Measurements from ENCODE around the gene MTCH1.
A peak's percentile ranks its signal among the peaks of the same experiment; 100 is the strongest.
"Not testable (repeated sequence)": the region's sequence is repeated elsewhere in the genome, so short reads cannot be mapped to it uniquely, and the experiment has no call there.

The MTCH1 gene

DNA sequence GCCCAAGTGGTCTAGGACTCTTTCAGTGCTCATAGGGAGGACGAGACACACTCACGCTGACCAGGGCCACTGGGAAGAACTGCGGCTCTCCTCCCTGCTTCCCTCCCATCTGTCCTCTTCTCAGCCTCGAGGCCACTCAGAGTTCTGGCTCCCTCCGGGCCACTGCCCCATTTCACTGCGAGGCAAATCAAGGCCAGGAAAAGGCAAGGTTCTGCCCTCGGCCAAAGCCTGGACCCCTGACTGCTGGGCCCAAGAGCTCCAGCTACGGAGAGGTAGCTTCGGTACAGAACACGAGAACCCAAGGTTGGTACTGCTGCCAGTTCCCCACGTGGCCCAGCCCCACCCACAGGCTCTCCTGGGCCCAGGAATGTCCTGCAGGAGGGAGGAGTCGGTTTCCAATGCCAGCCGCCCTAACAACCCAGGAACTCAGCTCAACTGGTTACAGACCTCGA is 16.7 kb downstream of the MTCH1 start:
- no peak for DNase-seq (ENCODE audit: low read depth)

DNA sequence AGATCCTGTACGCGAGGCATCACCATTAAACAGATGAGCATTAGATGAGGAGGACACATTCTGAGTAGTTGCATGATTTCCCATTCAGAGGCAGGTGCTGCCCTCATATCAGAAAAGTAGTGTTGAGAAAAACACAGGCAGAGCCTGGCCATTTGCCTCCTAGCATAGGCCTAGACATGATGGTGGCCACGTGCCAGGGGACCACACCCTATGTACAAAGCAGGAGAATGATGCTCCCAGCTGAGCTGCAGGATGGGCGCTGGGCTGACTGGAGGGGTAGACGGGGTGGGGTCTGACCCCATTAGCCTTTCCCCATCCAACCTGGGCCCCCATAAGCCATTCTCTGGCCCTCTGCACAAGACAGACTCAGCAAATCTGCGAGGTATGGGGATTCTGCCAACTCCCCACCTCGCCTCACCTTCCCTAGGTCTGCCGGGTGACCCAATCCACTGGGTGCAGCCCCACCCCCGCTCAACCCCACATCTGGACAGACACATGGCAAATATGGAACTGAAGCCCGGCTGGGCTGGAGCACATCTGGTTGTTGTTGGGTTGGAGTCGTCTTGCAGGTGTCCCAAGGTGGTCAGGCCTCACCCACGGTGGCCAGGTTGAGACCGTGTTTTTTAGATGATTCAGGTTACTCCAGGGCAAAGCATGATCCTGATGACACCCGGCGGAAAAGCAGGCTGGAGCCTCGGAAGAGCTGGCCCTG is 17.6 kb downstream of the MTCH1 start:
- DNase-seq (ENCODE audit: low read depth): no peak

DNA sequence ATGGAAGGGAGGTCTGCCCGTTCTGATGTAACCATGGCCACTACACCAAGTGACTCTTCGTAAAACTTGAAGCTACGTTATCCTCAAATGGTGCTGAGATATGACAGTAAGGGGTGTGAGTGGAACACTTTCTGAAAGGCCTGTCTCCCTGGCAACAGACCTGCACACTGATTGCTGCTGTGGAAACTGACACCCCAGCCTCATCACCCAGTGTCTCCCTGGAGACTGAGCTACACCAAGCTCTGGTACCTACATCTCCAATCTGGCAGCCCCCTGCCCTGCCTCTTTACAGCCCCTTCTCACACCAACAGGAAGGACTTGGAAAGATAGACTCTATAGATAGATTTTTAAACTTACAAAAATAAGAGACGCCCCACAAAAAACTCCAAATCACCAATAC is 18.2 kb downstream of the MTCH1 start:
- DNase-seq (ENCODE audit: low read depth): no peak

DNA sequence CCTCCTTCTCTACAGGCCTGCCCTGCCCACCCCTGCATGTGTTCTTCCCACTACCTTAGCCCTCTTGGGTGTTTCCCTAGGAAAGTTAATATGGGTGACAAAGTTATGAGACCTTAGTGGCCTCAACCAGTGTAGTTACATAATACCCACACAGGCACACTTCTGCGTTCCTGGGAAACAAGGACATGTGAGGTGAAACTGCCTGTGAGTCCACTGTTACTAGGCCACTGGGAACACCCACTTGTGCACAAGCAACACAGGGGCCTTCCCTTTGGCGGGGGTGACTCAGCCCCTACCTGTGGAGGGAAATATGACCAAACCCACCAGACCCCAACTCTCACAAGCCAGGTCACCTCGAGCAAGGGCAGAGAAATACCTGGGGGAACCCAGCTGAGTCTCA is 18.7 kb downstream of the MTCH1 start:
- DNase-seq (ENCODE audit: low read depth): no peak

DNA sequence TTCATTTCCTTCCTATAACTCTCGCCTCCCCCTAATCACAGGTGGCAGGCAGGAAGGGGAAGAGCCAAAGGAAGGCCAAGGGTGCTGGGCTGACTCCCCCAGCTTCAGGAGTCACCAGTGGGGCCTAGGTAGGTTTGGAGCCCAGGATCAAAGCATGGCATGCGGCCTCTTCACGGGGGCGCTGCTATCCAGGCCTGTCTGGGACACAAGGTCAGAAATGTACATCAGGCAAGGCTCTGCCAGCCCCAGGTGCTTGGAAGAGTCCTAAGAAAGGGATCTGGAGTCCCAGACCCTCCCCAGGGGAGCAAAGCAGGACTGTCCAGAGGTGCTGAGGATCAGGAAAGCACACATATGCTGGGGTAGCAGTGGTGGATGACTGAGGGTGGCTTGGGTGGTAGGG is 21.1 kb downstream of the MTCH1 start:
- no peak for DNase-seq (ENCODE audit: low read depth)

DNA sequence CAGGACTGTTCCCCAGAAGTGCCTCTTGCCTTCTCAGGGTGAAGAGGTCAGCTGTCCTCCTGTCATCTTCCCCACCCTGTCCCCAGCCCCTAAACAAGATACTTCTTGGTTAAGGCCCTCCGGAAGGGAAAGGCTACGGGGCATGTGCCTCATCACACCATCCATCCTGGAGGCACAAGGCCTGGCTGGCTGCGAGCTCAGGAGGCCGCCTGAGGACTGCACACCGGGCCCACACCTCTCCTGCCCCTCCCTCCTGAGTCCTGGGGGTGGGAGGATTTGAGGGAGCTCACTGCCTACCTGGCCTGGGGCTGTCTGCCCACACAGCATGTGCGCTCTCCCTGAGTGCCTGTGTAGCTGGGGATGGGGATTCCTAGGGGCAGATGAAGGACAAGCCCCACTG is 21.6 kb downstream of the MTCH1 start:
- DNase-seq (ENCODE audit: low read depth): no peak

DNA sequence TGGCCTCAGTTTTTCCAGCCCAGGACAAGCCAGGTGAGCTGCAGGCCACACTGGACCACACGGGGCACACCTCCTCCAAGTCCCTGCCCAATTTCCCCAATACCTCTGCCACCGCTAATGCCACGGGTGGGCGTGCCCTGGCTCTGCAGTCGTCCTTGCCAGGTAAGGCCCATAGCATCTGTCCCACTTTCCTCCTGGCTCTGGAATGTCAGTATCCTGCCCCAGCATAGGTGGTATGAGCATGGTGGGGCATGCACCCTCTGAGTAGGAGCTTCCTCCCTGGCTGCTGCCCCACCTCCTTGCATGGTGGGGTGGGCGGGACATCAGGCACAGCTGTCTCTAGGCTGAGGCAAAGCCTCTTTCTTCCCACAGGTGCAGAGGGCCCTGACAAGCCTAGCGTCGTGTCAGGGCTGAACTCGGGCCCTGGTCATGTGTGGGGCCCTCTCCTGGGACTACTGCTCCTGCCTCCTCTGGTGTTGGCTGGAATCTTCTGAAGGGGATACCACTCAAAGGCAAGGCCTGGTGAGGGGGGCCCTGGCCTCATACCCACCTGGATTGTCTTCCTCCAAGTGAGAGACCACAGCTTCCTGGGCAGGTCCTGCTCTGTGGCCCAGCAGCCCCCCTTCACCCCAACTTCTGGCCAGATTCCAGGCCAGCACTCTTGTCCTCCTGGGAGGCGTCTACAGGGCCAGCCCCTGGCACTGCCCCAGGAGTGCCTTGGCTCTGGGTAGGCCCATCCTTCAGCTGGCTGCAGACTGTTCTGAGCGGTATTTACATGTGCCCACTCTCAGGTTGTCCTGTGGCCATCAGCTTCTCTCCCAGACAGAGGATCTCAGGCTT is 22.3 kb downstream of the MTCH1 start:
- no peak for DNase-seq (ENCODE audit: low read depth)

DNA sequence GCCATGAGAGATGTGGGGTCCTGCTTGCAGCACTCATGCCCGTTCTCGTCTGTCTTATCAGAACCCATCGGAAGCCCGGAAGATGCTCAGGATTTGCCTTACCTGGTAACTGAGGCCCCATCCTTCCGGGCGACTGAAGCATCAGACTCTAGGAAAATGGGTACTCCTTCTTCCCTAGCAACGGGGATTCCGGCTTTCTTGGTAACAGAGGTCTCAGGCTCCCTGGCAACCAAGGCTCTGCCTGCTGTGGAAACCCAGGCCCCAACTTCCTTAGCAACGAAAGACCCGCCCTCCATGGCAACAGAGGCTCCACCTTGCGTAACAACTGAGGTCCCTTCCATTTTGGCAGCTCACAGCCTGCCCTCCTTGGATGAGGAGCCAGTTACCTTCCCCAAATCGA is 23.1 kb downstream of the MTCH1 start:
- peak; percentile 76 for DNase-seq (ENCODE audit: low read depth)

DNA sequence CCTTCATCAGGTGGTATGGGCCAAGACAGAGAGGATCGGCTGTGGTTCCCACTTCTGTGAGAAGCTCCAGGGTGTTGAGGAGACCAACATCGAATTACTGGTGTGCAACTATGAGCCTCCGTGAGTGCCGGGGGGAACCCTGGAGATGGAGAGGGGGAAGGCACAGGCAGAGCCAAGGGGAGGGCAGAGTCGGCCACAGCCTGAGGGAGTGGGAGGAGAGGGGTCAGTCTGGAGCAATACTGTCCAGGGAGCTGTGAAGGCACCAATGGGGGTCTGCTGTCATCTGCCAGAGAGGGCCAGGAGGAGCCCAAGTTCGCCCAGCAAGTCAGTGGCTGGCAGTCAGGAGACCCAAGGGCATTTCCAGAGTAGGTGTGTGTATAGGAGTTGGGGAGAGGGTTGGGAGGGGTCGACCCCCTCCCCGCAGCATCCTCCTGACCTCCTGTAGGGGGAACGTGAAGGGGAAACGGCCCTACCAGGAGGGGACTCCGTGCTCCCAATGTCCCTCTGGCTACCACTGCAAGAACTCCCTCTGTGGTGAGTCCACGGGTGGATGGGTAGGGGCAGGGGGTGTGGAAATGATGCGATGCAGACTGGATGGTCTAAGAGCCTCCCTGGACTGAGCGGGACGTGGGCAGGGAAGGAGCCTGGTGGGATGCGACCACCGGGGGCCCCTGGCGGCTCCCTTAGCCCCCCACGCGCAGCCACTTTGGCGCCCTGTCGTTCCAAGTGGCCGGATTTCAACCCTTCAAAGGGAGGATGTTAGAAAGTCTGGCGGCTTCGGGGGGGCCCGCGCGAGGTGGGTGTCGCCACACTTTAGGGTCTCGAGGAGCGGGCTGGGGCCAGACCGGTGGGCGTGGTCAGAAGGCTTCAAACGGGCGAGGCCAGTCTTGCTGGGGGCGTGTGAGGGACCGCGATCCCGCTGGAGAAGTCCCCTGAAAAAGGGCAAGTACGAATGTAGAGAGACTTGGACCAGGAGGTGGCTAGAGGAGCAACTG is 24.3 kb downstream of the MTCH1 start:
- no peak for DNase-seq (ENCODE audit: low read depth)

DNA sequence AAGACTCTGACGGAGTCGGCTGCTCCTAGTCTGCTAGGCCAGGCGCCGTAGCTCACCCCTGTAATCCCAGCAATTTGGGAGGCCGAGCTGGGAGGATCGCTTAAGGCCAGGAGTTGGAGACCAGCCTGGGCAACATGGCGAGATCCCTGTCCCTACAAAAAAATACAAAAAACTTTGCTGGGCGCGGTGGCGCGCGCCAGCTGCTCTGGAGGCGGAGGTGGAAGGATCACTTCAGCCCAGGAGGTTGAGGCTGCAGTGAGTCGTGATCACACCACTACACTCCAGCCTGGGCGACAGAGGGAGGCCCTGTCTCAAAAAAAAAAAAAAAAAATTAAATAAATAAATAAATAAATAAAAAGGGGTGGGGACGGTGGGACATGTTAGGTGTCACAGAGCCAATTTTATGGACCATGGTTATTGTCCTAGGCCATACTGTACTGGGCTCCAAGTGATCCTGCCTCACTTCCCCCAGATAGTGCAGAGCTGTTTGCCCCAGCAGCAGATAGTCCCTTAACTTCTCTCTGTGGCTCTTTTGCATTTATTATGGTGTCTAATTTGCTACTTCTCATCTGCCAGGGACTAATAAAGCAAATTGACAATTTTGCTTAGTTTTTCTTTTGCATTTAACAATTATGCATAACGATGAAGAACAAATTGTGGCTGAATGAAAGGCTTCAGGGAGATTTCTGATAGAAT is 26.3 kb downstream of the MTCH1 start:
- no peak for DNase-seq (ENCODE audit: low read depth)

DNA sequence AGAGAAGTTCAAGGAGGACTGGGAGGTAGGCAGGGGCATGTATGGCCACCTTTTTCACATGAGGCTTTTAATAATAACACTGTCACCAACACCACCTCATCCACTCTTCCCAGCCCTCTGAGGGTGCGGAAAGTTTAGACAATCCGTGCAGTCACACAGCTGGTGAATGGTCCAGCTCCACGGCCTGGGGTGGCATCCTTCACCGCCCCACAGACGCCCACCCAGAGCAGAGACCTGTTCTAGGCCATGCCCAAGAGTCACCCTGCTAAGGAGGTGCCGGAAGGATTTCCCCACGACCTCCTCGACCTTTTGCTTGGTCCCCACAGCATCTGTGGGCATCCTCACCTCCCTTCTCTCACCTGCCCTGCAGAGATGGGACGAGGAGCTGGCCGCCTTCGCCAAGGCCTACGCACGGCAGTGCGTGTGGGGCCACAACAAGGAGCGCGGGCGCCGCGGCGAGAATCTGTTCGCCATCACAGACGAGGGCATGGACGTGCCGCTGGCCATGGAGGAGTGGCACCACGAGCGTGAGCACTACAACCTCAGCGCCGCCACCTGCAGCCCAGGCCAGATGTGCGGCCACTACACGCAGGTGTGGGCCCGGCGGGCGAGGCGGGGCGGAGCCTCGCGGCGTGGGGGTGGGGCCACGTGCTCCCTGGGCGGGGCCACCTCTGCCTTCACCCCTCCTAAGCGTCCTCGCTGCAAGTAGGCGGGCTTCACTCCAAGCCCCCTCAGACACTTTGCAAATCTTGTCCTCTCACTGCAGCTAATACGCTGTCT is 27.0 kb downstream of the MTCH1 start:
- DNase-seq (ENCODE audit: low read depth): no peak

DNA sequence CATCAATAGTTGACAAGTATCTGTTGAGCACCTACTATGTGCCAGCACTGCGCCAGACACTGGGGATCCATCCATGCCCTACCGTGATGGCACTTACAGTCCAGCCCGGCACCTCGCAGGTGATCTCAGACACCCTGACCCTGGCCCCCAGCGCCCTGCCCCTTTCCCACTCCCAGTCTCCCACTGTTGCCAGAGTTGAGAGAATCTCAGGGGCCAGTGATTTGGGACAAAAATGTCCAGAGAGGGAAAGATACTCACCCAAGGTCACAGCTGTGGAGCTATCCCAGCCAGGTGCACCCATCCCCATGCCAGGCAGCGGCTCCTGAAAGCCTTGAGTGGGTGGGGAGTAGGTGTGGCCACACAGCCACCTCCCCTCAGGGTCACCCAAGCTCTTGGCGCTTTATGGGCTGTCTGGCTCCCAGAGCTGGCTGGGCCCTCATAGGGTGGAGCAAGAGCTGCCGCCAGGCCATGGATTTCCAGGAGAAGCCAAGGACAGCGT is 28.2 kb downstream of the MTCH1 start:
- DNase-seq (ENCODE audit: low read depth): no peak

DNA sequence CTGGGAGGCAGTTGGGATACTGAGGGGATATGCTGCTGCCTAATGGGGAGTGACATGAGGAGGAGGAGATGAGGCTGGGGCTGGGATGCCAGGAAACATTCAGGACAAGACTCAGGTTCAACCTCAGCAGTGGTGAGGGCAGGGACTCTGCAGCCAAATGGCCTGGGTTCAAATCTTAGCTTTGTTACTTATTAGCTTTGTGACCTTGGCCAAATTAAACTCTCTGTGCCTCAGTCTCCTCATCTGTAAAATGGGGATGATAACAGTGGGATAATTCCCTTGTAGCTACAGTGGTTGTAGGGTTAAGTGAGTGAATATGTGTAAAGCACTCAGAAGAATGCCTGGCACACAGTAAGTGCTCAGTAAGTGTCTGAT is 29.6 kb downstream of the MTCH1 start:
- no peak for DNase-seq (ENCODE audit: low read depth)

DNA sequence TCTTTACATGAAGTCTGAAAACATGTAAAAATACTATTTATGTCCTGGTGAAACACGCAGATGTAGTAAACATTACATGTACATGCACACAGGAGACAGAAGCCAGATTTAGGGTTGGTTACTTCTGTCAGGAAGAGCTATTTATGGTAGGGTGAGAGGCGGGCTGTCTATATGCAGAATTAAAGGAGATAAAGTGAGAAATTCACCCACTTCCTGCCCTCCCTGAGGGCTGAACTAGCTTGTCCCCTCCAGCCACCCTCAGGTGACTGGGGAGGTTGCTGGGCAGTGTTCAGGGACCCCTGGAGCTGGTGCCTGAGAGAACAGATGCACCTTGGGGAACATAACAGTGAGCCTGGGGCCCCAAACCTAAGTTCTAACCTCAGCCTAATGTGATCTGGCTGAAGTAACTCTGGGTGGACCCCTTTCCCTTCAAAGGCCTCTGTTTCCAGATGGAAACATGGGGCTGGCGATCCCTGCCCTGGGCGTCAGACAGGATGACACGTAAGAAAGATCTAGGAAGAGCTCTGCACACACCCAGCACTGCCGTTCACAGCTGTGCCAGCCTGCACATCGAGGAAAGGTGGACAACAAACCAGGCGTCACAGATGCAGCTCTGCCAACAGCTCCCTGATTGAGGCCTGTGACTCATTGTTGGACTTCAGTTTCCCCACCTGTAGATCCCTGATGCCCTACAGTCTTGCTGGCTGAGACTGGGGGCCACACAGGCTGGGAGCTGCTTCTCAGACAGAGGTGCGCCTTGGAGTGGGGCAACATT is 30.1 kb downstream of the MTCH1 start:
- no peak for DNase-seq (ENCODE audit: low read depth)

DNA sequence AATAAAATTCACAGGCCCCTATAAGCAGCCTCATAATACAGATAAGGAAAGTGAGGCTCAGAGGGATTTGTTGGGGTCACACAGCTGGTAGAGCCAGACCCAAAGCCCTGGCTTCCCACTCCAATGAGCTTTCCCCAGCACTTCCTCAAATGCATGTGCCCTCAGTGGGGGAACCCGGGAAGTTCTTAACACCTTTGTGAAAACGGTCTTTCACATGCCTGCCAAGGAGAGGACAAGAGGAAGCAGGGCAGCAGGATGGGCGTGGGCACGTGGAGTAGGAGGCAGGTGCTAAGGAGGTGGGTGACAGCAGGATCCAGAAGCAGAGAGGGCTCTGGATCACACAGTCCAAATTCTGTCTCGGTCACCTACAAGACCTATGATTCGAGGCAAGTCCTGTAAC is 30.9 kb downstream of the MTCH1 start:
- DNase-seq (ENCODE audit: low read depth): no peak

DNA sequence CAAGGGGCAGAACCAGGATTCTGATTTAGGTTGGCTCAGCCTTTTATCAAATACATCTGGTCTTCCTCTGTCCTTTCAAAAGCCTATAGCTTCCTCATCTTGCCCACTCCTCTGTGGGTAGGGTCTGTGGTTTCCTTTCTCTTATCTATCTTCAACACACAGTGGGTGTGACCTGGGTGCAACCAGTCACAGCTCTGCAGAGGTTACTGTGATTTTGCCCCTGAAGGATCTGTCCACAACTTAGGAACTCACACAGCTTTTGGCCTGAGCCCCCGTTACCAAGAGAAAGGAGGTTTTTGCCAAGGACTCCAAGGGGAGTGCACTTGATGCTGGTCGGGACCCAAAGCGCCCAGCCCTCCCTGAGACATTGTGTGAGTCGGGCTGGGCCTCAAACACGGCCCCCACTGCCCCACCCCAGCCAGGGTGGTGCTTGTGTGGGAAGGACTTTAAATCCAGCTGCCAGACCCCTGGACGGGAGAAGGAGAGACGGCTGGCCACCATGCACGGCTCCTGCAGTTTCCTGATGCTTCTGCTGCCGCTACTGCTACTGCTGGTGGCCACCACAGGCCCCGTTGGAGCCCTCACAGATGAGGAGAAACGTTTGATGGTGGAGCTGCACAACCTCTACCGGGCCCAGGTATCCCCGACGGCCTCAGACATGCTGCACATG is 31.6 kb downstream of the MTCH1 start, which contains the start of gene PI16:
Gene PI16 (plus strand): TSS at position 477 of the 670 bp plus-strand sequence. CDS start 23 bp downstream, at position 500.
- peak; percentile 19 for DNase-seq (ENCODE audit: low read depth)

DNA sequence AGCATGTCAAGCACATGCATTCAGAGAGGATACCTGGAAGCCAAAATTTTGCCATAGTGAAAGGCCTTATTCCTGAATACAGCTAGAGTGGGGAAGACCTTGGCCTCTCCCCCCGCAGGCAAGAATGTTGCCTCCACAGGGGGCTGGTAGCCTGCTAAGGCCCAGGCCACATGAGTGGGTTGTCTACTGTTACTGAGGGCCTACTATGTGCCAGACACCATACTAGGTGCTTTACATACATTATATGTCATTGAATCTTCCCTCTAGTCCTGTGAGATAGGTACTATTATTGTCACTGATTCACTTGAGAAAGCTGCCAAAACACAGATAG is 32.1 kb downstream of the MTCH1 start:
- no peak for DNase-seq (ENCODE audit: low read depth)

DNA sequence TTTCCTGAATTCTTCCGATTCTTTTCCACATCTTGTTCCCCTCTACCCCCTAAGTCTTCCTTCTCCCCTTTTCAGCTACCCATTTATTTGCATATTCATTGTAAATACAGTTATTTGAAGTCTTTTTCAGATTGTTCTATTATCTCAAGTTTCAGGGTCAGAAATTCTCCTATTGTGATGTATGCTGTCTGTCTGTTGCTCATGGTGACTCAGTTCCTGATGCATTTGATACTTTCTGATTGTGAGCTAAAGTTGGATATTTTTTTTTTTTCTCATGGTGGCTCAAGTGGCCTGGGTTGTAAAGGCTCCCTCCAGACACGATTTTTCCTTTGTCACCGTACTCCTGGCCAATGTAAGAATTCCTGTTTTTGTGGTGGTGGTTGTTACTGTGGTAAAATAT is 36.4 kb downstream of the MTCH1 start:
- DNase-seq (ENCODE audit: low read depth): no peak

DNA sequence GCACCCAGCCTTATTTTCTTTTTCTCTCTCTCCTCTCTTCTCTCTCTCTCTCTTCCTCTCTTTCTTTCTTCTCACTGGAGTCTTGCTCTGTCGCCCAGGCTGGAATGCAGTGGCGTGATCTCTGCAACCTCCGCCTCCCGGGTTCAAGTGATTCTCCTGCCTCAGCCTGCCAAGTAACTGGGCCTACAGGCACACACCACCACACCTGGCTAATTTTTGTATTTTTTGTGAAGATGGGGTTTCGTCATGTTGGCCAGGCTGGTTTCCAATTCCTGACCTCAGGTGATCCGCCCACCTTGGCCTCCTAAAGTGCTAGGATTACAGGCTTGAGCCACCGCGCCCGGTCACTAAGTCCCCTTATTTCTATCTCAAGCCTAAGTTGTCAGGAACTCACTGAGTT is 36.9 kb downstream of the MTCH1 start:
- not testable (repeated sequence) for DNase-seq (ENCODE audit: low read depth)
